Body of pancreas (tissue), 4 donors: Measurements from ENCODE around the gene TENM4. TPM values are rescaled to one million over a fixed set of nuclear protein-coding genes. Genes with fewer than 3 reads are reported as not detected.

Experiments
- ATAC-seq: fragments of 150-250 bp; one replicate; pipeline ENCODE4 v1.9.1; 2016
- DNase-seq, 4 donors: peaks; one replicate each; pipeline ENCODE4 v3.0.0-alpha.2; 2019
- H3K27ac ChIP-seq, 4 donors: fragments of 200-600 bp; sonication (generic); 1 replicate in 3 of 4; 2 replicates in 1 of 4; pipeline versions ENCODE4 v1.5.1 to v1.6.1; 2016 to 2019; ENCODE audit warnings: mild to moderate bottlenecking in 1 of 4, mixed read lengths in 1 of 4, moderate library complexity in 1 of 4
- H3K27me3 ChIP-seq, 2 donors: fragments of 200-600 bp; sonication (generic); one replicate each; pipeline ENCODE4 v1.6.0; 2016; ENCODE audit warnings: mild to moderate bottlenecking in 1 of 2
- H3K36me3 ChIP-seq, 2 donors: fragments of 200-600 bp; sonication (generic); replicated peaks in 1 of 2; 2 replicates each; pipeline ENCODE4 v1.5.1; 2016; ENCODE audit warnings: low read depth in 2 of 2; ENCODE audit not compliant: insufficient read depth in 1 of 2
- H3K4me1 ChIP-seq: fragments of 200-600 bp; sonication (generic); one replicate; pipeline ENCODE4 v1.6.0; 2016
- H3K4me3 ChIP-seq, 2 donors: fragments of 200-600 bp; sonication (generic); 1 replicate in 1 of 2; 2 replicates in 1 of 2; pipeline ENCODE4 v1.5.1; 2016 to 2019
- H3K9me3 ChIP-seq, 3 donors: fragments of 200-600 bp; sonication (generic); 1 replicate in 2 of 3; 2 replicates in 1 of 3; pipeline ENCODE4 v1.5.1; 2016
- POLR2A ChIP-seq, 3 donors: fragments of 450-650 bp; IDR thresholded peaks; one replicate each; pipeline ENCODE4 v1.6.1; 2016; ENCODE audit warnings: antibody characterized with exemption in 3 of 3, mild to moderate bottlenecking in 2 of 3
- WGBS, 2 donors: methylation state at CpG; one replicate each; pipeline ENCODE4 v1.1.5; 2017; 5-methylcytosine and 5-hydroxymethylcytosine counted together
- intact Hi-C: fragments of 100-400 bp; cut with DNase I; formaldehyde crosslinking; loops from one replicate; pipeline ENCODE4 v1.15.1; 2023
- total RNA-seq, 2 donors: library from RNA; depleted of rRNA; stranded (reverse); fragments of >200 nt; gene quantifications; one replicate each; pipeline ENCODE4 v1.1.0, GENCODE V29; 2016
- TF ChIP-seq, protein P1 (sequence below), 7 experiments: fragments of 450-650 bp in 4 of 7; fragments of 200-600 bp in 3 of 7; sonication (generic) in 3 of 7; IDR thresholded peaks; one replicate each; pipeline ENCODE4 v1.5.1; 2016 to 2019; ENCODE audit warnings: antibody characterized with exemption in 7 of 7

The TENM4 gene
- total RNA-seq, 2 donors from 2014 or later = 0.78 to 6.6 TPM

DNA sequence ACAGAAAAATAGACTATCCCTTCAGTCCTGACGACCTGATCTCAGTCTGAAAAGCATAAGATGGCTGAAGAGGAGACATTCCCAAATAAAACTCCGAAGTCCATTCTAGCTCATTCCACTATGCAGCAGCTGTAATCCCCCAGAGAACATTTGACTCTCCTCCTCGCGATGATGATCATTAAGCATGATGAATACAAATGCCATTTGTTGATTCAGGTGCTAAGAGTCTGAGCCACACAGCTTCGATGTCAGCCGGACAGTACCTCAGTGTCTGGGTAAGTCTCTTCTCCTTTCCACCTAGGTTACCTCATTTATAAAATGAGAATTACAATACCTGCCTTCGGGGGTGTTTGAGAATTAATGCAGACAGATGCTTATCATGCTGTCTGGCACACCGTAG lies 94.8 kb downstream of the TENM4 start:
- no peak for ATAC-seq
- intact Hi-C loops = no loop called here
- Histone ChIP-seq H3K27ac (no peak overlapping the region), H3K9me3 (no peaks in the 10 kb centered on the region), H3K4me3 (no peak overlapping the region), H3K36me3 (no peaks in the 10 kb centered on the region), H3K27me3 (no peaks in the 10 kb centered on the region), H3K4me1 (no peaks in the 10 kb centered on the region)
- no peak for DNase-seq
- WGBS, 2 donors = 27 to 33% methylated on average over 8 of the region's 8 CpGs
- TF ChIP-seq, protein P1, sequence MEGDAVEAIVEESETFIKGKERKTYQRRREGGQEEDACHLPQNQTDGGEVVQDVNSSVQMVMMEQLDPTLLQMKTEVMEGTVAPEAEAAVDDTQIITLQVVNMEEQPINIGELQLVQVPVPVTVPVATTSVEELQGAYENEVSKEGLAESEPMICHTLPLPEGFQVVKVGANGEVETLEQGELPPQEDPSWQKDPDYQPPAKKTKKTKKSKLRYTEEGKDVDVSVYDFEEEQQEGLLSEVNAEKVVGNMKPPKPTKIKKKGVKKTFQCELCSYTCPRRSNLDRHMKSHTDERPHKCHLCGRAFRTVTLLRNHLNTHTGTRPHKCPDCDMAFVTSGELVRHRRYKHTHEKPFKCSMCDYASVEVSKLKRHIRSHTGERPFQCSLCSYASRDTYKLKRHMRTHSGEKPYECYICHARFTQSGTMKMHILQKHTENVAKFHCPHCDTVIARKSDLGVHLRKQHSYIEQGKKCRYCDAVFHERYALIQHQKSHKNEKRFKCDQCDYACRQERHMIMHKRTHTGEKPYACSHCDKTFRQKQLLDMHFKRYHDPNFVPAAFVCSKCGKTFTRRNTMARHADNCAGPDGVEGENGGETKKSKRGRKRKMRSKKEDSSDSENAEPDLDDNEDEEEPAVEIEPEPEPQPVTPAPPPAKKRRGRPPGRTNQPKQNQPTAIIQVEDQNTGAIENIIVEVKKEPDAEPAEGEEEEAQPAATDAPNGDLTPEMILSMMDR (IDR thresholded peaks at IDR 0.05) = no peak
- no peak for TF ChIP-seq POLR2A (IDR thresholded peaks at IDR 0.05)

DNA sequence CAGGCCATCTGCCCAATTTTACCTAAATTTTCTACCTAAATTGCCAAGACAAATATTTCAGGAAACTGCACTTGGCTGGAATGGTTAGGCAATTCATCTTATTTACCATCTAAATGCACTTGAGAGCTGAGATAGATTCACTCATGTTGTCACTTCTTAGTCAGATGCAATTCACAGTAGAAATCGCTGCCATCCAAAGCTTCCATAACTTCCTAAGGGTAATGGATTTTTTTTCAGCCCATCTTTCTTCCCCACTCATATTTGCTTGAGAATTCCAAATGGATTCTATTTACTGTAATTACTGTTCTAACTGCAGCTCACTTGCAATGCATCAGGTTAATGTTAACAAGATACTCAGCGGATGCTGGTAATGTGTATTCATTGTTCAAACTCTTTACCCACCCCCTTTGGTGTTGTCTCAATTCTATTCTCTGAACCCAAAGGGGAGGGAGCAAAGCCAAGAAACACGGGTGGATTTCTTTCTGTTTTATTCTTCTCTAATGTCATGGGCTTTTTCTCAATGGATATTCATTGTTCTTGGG lies 96.0 kb downstream of the TENM4 start:
- DNase-seq = no peak
- Histone ChIP-seq H3K36me3 (no peaks in the 10 kb centered on the region), H3K9me3 (no peaks in the 10 kb centered on the region), H3K27me3 (no peaks in the 10 kb centered on the region), H3K4me3 (no peak overlapping the region), H3K4me1 (no peaks in the 10 kb centered on the region), H3K27ac (no peak overlapping the region)
- intact Hi-C loops = no loop called here
- TF ChIP-seq POLR2A (IDR thresholded peaks at IDR 0.05) = no peak
- 54 to 56% methylated on average over 3 of the region's 3 CpGs for WGBS, 2 donors
- ATAC-seq = no peak

DNA sequence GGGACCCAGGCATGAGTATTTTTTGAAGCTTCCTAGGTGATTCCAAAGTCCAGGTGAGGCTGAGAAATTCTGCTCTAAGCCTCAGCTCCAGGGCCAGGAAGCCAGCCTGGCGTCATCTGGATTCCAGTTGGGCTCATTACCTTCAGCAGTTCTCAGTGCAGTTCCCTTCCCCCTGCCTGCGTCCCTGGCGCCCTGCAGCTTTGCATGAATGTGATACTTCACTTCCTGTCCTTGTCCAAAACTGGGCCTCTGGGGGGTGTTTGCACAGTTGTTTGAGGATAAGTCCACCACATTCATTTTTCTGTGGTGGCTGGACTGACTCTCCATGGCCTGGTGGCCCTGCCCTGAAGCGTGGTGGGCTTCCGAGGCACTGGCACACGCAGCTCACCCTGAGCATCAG lies 98.1 kb downstream of the TENM4 start:
- no peak for ATAC-seq
- Histone ChIP-seq H3K36me3 (no peaks in the 10 kb centered on the region), H3K9me3 (no peaks in the 10 kb centered on the region), H3K4me3 (no peak overlapping the region), H3K27ac (no peak overlapping the region), H3K27me3 (no peaks in the 10 kb centered on the region), H3K4me1 (no peaks in the 10 kb centered on the region)
- no peak for DNase-seq
- TF ChIP-seq, protein P1 (IDR thresholded peaks at IDR 0.05) = no peak
- no peak for TF ChIP-seq POLR2A (IDR thresholded peaks at IDR 0.05)
- WGBS, 2 donors = 66 to 71% methylated on average over 6 of the region's 6 CpGs
- intact Hi-C loops = no loop called here

DNA sequence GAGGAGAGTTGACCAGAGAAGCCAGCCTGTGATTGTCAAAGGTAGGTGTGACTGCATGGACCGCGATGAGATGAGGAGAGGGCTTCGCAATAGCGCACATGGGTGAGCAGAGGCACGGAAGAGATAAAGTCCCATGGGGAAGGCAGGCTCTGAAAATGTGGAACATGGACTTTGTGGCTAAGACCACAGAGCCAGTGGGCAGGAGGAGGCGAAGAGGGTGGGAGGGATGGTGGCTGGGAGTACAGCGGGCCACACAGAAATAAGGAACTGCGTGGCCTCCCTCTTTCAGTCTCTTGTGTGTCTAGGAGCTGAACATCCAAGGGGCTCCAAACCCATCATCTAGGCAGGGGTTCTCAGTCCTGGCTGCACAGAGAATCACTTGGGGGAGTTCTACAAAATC lies 98.6 kb downstream of the TENM4 start:
- Histone ChIP-seq H3K36me3 (no peaks in the 10 kb centered on the region), H3K4me3 (no peak overlapping the region), H3K9me3 (no peaks in the 10 kb centered on the region), H3K4me1 (no peaks in the 10 kb centered on the region), H3K27me3 (no peaks in the 10 kb centered on the region), H3K27ac (no peak overlapping the region)
- TF ChIP-seq, protein P1 (IDR thresholded peaks at IDR 0.05) = no peak
- TF ChIP-seq POLR2A (IDR thresholded peaks at IDR 0.05) = no peak
- DNase-seq = no peak
- WGBS, 2 donors = 80 to 86% methylated on average over 8 of the region's 8 CpGs
- intact Hi-C loops = no loop called here
- ATAC-seq = no peak

DNA sequence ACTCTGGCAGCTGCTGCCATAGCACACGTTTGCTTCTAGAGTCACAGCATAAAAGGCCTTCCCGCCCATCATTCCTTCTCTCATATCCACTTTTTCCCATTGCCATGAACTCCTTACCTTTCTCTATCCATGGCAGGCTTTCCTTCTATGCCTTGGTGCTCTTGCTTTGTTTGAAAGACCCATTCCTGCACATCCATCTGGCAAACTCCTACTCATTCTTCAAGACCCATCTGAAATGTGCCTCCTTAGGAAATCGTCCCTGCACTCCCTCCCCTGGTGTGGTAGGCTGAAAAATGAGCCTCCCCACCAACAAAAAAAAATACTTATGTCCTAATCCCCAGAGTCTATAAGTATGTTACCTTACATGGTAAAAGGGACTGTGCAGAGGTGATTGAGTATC lies 100.3 kb downstream of the TENM4 start:
- H3K27me3 ChIP-seq = no peaks in the 10 kb centered on the region
- TF ChIP-seq, protein P1 (IDR thresholded peaks at IDR 0.05) = no peak
- no peak for TF ChIP-seq POLR2A (IDR thresholded peaks at IDR 0.05)
- intact Hi-C loops = no loop called here
- 63 to 67% methylated on average over 3 of the region's 3 CpGs for WGBS, 2 donors
- no peak overlapping the region for H3K4me3 ChIP-seq
- no peaks in the 10 kb centered on the region for H3K4me1 ChIP-seq
- no peaks in the 10 kb centered on the region for H3K9me3 ChIP-seq
- H3K36me3 ChIP-seq = no peaks in the 10 kb centered on the region
- H3K27ac ChIP-seq = no peak overlapping the region
- DNase-seq (no peak), ATAC-seq (no peak)
